GM12865 (cell line): ENCODE results near the gene CFLAR.

Experiments used
- DNase-seq: peaks from one replicate; pipeline ENCODE4 v3.0.0; 2010; ENCODE audit warnings: low read depth
- H3K4me3 ChIP-seq: 2 replicates; pipeline ENCODE4 v1.5.1; 2011; ENCODE audit warnings: mild to moderate bottlenecking, low read depth, low read length, control low read depth
- CTCF ChIP-seq: IDR thresholded peaks from 2 replicates; pipeline ENCODE4 v1.5.1; 2011; ENCODE audit warnings: low read length, control low read depth, low read depth, inconsistent platforms; ENCODE audit not compliant: insufficient read depth; ENCODE audit errors: missing control alignments

The CFLAR gene

DNA sequence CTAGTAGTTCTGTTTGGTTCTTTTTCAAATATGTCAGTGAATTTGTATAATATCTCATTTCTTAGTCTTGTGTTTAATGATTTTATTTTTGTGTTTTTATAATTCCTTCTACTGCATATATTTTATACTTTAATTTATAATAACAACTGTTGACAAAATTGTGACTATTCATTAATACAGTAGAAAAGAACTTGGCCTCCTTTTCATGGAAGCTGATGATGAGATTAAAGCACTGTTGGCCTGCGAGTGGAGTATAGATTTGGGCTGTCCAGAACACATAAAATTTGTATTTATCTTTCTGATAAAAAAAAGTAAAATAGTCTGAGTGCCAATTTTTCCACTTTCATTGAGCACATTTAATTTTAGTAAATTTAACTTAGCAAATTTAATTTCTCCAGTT is 12.1 kb downstream of the CFLAR start:
- no peak for DNase-seq
- H3K4me3 ChIP-seq, result peak overlapping the region; percentile 88
- TF ChIP-seq CTCF, result no peak

GRCh38 chr2:201128933-201129505 is 13.1 kb downstream of the CFLAR start:
- DNase-seq, result peak; percentile 76
- H3K4me3 ChIP-seq, result peak overlapping the region; percentile 88
- no peak for TF ChIP-seq CTCF

DNA sequence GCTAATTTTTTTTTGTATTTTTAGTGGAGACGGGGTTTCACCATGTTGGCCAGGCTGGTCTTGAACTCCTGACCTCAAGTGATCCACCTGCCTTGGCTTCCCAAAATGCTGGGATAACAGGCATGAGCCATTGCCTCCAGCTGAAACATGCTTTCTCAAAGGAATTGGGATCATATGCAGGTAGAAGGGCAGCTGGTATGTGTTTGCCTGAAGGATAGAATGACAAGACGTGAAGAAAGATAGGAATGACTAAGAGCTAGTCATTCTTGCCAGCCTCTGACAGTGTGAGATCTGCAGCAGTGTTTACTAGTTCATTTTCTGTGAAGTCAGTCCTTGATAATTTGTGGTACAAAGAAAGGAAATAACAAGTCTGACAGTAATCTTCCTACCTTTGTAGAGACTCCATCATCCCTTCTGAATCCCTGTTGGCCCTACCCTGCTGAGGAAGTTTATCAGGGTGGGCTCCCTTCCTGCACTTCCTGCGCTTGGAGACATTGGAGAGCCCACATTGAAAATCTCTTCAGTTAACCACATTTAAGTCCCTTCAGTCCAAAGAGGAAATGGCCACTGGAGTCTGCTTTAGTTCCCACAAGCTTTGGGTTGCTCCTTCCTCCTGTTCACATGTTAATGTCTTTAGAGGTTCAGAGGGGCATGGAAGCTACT is 14.7 kb downstream of the CFLAR start:
- no peak for TF ChIP-seq CTCF
- peak; percentile 66 for DNase-seq
- H3K4me3 ChIP-seq, result peak overlapping the region; percentile 88

DNA sequence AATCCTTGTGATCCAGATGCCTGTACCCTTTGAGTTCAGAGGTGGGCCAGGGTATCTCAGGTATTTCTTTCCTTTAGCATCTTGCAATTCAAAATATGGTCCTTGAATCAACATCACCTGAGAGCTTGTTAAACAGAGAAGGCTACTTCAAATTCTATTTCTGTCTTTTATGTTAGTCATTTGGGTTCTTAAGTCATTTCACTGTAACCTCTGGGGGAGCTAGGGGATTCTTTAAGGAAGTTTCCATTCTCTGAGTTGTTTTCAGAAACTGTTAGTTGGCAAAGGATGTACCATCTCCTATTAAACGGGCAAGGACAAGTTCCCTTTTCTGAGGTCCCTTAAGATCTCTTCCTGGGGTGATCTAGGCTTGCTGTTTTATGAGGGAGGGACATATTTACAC is 16.6 kb downstream of the CFLAR start:
- DNase-seq, result peak; percentile 78
- no peak for TF ChIP-seq CTCF
- peak overlapping the region; percentile 88 for H3K4me3 ChIP-seq

DNA sequence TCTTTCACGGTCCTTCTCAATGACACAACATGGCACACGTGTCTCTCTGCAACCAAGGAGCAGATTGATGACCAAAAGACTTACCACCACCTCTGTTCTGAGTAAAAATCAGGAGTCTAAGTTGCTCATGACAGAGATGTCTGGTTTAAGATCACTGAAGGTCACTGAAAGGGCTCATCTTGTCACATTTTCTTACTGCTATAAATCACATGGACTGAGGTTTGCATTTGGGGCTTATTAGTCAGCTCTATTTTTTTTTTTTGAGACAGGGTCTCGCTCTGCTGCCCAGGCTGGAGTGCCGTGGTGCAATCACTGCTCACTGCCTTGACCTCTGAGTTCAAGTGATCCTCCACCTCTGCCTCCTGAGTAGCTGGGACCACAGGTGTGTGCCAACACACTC is 19.4 kb downstream of the CFLAR start:
- H3K4me3 ChIP-seq, result no peak overlapping the region
- TF ChIP-seq CTCF, result no peak
- DNase-seq, result peak; percentile 45

DNA sequence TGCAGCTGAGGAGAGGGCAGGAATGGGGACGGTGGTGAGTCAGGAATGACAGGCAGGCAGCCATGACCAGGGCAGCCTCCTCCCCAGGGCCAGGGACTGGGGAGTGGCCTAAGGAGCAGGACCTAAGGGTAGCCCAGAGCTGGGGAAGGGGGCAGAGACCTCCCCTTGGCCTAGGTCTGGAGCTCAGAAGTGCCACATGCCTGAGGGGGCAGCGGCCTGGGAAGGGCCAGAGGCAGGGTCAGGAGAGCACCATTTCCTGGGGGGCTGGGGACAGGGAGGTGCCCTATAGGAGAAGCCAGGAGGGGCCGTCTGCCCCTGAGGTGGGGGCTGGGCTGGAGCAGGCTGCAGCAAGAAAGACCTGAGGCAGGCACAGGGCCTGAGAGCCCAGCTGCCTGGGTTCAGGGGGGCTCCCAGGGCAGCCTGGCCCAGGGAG is 20.9 kb downstream of the CFLAR start:
- no peak for DNase-seq
- no peak for TF ChIP-seq CTCF
- no peak overlapping the region for H3K4me3 ChIP-seq
